ENCODE data around the gene MINDY4.

DNA sequence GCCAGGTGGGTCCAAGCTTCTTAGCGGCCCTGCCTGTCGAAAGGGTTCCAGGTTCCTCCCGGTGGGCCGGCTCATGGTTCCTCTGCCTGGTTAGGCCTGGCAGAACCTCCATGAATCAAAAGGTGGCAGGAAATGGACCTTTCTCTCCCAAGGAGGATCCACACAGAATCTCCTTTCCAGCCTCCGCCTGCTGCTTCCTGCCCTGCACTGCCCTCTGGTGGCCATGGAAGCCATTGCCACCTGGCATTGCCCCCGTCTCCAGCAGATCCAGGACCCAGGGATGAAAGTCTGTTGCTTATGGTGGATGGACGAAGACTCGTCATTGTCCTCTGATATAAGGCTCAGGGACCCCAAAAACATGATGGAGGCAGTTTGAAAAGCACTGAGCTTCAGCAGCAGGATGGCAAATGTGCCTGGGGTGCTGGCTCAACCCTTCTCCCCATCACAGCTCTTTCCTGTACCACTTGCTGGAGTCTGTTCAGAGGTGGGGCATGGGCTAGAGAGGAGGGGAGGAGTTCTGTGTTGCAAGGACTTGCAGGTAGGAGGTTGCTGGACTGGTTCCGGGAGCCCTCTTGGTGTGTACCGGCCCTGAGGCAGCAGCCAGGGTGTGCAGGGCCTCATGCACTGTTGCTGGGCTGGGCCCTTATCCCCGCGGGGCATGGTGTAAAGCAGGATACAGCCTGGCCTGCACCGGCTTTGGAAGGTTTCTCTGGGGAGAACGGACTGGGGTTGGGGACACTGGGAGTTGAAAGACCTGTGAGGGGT lies 30.6 kb upstream of the MINDY4 start:
- TF ChIP-seq EZH2 (IDR thresholded peaks at IDR 0.05; ENCODE audit: insufficient read depth, low read length), result no peak
- TF ChIP-seq, protein P1, sequence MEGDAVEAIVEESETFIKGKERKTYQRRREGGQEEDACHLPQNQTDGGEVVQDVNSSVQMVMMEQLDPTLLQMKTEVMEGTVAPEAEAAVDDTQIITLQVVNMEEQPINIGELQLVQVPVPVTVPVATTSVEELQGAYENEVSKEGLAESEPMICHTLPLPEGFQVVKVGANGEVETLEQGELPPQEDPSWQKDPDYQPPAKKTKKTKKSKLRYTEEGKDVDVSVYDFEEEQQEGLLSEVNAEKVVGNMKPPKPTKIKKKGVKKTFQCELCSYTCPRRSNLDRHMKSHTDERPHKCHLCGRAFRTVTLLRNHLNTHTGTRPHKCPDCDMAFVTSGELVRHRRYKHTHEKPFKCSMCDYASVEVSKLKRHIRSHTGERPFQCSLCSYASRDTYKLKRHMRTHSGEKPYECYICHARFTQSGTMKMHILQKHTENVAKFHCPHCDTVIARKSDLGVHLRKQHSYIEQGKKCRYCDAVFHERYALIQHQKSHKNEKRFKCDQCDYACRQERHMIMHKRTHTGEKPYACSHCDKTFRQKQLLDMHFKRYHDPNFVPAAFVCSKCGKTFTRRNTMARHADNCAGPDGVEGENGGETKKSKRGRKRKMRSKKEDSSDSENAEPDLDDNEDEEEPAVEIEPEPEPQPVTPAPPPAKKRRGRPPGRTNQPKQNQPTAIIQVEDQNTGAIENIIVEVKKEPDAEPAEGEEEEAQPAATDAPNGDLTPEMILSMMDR (IDR thresholded peaks at IDR 0.05; ENCODE audit: insufficient read depth, low read depth, low read length), result peak; percentile 98
